Nephron (organoid): Measurements from ENCODE around the gene GIT2.

ENCODE experiments used
- H3K27ac Mint-ChIP-seq, 3 experiments: 2 replicates each; pipeline ENCODE4 v1.8.0; 2020; ENCODE audit warnings: mixed read lengths in 3 of 3, mild to moderate bottlenecking in 2 of 3, moderate library complexity in 1 of 3
- H3K27me3 Mint-ChIP-seq: 2 replicates; pipeline ENCODE4 v1.8.0; 2021; ENCODE audit warnings: low read depth, mild to moderate bottlenecking, moderate library complexity, mixed read lengths
- H3K36me3 Mint-ChIP-seq: 2 replicates; pipeline ENCODE4 v1.8.0; 2020; ENCODE audit warnings: low read depth, mixed read lengths
- H3K4me1 Mint-ChIP-seq: 2 replicates; pipeline ENCODE4 v1.8.0; 2020; ENCODE audit warnings: mixed read lengths
- H3K4me3 Mint-ChIP-seq, 3 experiments: 2 replicates each; pipeline ENCODE4 v1.8.0; 2020; ENCODE audit warnings: mild to moderate bottlenecking in 3 of 3, mixed read lengths in 3 of 3, moderate library complexity in 2 of 3
- H3K9me3 Mint-ChIP-seq: 2 replicates; pipeline ENCODE4 v1.8.0; 2020; ENCODE audit warnings: mixed read lengths
- TF ChIP-seq, protein P1 (sequence below), 3 experiments: fragments of 200-600 bp; sonication (generic); IDR thresholded peaks; one replicate each; pipeline ENCODE4 v1.5.0; 2021; ENCODE audit warnings: antibody characterized with exemption in 3 of 3; ENCODE audit not compliant: unreplicated experiment in 3 of 3

Gene GIT2

DNA sequence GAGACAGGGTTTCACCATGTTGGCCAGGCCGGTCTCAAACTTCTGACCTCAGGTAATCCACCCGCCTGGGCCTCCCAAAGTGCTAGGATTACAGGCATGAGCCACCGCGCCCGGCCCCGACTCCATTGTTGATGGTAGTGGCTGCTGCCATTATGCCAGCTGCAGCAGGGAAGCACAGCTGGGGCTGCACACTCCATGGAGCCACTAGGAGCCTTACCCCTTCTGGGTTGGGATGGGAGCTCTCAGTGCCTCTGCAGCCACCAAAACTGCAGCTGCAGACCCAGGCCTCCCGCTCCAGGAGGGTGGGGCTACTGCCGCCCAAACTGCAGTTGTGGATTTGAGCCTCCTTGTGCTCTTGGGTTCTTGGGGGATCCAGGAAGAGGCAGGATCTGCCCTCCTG lies 70.2 kb downstream of the GIT2 start:
- Mint-ChIP-seq H3K4me3 (no peak overlapping the region), H3K36me3 (peaks cover 17% of the 10 kb centered on the region), H3K4me1 (peaks cover 18% of the 10 kb centered on the region), H3K9me3 (no peaks in the 10 kb centered on the region), H3K27me3 (no peaks in the 10 kb centered on the region), H3K27ac (no peak overlapping the region)
- TF ChIP-seq, protein P1, sequence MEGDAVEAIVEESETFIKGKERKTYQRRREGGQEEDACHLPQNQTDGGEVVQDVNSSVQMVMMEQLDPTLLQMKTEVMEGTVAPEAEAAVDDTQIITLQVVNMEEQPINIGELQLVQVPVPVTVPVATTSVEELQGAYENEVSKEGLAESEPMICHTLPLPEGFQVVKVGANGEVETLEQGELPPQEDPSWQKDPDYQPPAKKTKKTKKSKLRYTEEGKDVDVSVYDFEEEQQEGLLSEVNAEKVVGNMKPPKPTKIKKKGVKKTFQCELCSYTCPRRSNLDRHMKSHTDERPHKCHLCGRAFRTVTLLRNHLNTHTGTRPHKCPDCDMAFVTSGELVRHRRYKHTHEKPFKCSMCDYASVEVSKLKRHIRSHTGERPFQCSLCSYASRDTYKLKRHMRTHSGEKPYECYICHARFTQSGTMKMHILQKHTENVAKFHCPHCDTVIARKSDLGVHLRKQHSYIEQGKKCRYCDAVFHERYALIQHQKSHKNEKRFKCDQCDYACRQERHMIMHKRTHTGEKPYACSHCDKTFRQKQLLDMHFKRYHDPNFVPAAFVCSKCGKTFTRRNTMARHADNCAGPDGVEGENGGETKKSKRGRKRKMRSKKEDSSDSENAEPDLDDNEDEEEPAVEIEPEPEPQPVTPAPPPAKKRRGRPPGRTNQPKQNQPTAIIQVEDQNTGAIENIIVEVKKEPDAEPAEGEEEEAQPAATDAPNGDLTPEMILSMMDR (IDR thresholded peaks at IDR 0.05; ENCODE audit: unreplicated experiment in 3 of 3): no peak

DNA sequence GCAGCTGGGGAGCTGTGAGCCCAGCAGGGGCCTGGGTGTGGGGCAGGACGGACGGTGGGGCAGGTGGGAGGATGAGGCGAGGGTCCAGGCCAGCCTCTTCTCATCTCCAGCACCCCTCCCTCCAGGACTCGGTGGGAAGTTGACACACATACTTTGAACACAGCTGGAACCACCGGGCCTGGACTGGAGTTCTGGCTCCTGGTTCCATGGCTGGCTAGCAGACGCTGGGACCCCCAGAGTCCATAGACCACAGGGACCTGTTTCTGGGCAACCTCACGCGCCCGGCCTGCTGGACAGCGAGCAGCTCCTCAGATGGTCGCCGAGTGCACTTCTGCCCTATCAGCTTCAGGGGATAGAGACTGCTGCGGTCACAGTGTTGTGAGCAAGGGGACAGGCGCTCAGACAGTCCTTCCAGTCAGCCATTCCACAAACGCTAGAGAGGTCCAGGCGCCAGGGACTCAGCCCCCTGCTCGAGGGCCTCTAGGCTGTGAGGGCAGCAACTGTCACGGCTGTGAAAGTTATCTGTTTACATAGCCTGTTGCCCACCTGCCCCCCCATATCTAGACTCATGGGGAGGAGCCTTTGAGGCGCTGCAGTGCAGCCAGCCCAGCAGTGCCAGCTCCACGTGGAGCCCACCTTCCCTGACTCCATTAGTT lies 70.9 kb downstream of the GIT2 start:
- Mint-ChIP-seq H3K36me3 (peaks cover 20% of the 10 kb centered on the region), H3K9me3 (no peaks in the 10 kb centered on the region), H3K4me3 (no peak overlapping the region), H3K27ac (peak overlapping the region; percentile 16 to 61 (median 28)), H3K27me3 (no peaks in the 10 kb centered on the region), H3K4me1 (peaks cover 18% of the 10 kb centered on the region)
- TF ChIP-seq, protein P1 (IDR thresholded peaks at IDR 0.05; ENCODE audit: unreplicated experiment in 3 of 3): no peak

DNA sequence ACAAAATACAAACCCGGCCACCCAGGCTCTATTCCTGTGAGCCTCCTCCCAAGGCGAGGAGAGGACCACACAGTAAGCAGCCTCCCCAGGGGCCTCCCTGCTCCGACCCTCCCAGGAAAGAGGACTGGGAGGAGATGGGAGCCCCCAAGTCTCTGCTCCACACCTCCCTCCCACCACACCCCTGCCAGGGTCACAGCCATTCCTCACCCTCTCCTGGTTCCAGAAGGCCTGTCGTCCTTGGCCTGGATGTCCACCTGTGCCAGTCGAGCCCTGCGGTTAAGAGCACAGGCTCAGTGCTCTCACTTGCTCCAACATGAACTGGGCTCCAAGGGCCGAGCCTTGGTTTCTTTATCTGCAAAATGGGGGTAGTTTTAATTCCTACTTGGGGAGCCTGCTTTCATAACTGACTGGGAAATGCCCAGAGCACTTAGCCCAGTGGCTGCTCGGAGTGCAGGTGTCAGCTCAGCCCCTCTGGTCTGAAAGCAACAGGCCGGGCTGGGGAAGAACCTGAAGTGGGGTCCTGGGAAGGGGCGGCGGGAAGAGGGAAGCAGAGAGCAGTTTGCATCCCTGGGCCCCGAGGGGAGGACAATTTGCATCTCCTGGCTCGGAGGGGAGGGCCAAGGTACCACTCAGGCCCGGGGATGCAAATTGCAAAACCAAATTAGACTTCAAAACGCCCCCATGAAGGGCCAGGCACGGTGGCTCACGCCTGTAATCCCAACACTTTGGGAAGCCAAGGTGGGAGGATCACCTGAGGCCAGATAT lies 72.5 kb downstream of the GIT2 start:
- no peak overlapping the region for H3K4me3 Mint-ChIP-seq

DNA sequence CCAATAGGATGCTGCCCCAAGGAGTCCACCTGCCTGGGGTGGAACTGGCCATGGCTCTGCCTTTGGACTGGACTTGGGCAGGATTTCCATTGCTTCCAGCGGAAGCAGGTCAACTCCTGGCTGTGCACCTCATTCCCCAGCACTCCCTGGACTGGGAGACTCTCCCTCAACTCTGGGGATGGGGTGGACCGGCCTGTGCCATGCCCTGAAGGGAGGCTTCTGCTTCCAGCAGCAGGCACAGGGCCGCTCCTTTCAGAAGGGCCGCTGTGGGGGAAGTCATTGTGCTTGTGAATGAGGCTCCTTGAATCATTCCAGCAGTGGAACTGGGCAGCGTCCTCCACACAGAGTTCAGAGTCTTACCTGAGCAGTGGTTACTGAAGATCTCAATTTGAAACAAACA lies 73.1 kb downstream of the GIT2 start:
- Mint-ChIP-seq H3K27me3 (no peaks in the 10 kb centered on the region), H3K4me3 (no peak overlapping the region), H3K9me3 (no peaks in the 10 kb centered on the region), H3K4me1 (peaks cover 18% of the 10 kb centered on the region), H3K36me3 (peaks cover 25% of the 10 kb centered on the region), H3K27ac (no peak overlapping the region)
- TF ChIP-seq, protein P1 (IDR thresholded peaks at IDR 0.05; ENCODE audit: unreplicated experiment in 3 of 3): no peak

More for the DNA sequence above, 72.5 kb downstream of the GIT2 start:
- H3K4me1 Mint-ChIP-seq: peaks cover 18% of the 10 kb centered on the region
- TF ChIP-seq, protein P1 (IDR thresholded peaks at IDR 0.05; ENCODE audit: unreplicated experiment in 3 of 3): no peak
- no peak overlapping the region for H3K27ac Mint-ChIP-seq
- H3K27me3 Mint-ChIP-seq: no peaks in the 10 kb centered on the region
- H3K9me3 Mint-ChIP-seq: no peaks in the 10 kb centered on the region
- H3K36me3 Mint-ChIP-seq: peaks cover 25% of the 10 kb centered on the region

DNA sequence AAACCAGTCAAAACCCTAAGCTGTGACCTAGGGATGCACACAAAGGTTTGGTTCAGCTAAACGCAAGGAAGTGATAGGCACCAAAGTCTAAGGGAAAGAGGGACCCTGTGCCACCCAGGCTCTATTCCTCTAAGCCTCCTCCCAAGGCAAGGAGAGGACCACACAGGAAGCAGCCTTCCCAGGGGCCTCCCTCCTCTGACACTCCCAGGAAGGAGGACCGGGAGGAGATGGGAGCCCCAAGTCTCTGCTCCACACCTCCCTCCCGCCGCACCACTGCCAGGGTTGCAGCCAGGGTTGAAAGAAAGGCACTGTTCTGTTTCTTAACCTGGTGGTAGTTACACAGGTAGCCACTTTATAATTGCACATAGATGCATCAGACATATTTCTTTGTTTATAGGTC lies 74.2 kb downstream of the GIT2 start:
- TF ChIP-seq, protein P1 (IDR thresholded peaks at IDR 0.05; ENCODE audit: unreplicated experiment in 3 of 3): no peak
- H3K9me3 Mint-ChIP-seq: no peaks in the 10 kb centered on the region
- peak overlapping the region in 2 of 3 experiments; percentile 7 to 25 for H3K27ac Mint-ChIP-seq
- H3K4me1 Mint-ChIP-seq: peaks cover 18% of the 10 kb centered on the region
- no peaks in the 10 kb centered on the region for H3K27me3 Mint-ChIP-seq
- H3K36me3 Mint-ChIP-seq: peaks cover 30% of the 10 kb centered on the region
- H3K4me3 Mint-ChIP-seq: no peak overlapping the region
